22Rv1 (cell line): ENCODE measurements around the gene TXK.

Experiments used
- H3K27ac ChIP-seq: fragments of 450-650 bp; 2 replicates; pipeline ENCODE4 v1.5.1; 2017
- ZFX ChIP-seq: fragments of 450-650 bp; IDR thresholded peaks from 2 replicates; pipeline ENCODE4 v1.6.1; 2017; ENCODE audit warnings: antibody characterized with exemption, borderline replicate concordance
- TF ChIP-seq, protein P1 (sequence below): fragments of 450-650 bp; IDR thresholded peaks from 2 replicates; pipeline ENCODE4 v1.5.1; 2017; ENCODE audit warnings: mild to moderate bottlenecking

Gene TXK

DNA sequence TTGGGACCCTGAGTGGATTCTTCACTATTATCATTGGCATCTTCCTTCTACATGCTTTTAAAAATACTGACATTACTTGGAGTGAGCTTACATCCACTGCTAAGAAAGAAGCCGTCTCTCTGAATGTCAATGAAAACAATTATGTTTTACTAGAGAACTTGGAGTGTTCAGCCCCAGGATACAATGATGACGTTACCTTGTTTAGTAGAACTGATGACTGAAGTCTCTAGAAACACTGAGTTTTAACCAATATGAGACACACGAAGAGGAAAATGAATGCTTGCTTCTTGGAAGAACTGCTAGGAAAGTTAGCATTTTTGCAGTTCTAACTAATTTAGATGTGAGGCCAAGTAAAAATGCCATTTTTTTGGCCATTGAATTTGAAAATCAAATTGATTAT, 98.1 kb downstream of the TXK start:
- TF ChIP-seq, protein P1, sequence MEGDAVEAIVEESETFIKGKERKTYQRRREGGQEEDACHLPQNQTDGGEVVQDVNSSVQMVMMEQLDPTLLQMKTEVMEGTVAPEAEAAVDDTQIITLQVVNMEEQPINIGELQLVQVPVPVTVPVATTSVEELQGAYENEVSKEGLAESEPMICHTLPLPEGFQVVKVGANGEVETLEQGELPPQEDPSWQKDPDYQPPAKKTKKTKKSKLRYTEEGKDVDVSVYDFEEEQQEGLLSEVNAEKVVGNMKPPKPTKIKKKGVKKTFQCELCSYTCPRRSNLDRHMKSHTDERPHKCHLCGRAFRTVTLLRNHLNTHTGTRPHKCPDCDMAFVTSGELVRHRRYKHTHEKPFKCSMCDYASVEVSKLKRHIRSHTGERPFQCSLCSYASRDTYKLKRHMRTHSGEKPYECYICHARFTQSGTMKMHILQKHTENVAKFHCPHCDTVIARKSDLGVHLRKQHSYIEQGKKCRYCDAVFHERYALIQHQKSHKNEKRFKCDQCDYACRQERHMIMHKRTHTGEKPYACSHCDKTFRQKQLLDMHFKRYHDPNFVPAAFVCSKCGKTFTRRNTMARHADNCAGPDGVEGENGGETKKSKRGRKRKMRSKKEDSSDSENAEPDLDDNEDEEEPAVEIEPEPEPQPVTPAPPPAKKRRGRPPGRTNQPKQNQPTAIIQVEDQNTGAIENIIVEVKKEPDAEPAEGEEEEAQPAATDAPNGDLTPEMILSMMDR: no peak
- no peak for TF ChIP-seq ZFX

DNA sequence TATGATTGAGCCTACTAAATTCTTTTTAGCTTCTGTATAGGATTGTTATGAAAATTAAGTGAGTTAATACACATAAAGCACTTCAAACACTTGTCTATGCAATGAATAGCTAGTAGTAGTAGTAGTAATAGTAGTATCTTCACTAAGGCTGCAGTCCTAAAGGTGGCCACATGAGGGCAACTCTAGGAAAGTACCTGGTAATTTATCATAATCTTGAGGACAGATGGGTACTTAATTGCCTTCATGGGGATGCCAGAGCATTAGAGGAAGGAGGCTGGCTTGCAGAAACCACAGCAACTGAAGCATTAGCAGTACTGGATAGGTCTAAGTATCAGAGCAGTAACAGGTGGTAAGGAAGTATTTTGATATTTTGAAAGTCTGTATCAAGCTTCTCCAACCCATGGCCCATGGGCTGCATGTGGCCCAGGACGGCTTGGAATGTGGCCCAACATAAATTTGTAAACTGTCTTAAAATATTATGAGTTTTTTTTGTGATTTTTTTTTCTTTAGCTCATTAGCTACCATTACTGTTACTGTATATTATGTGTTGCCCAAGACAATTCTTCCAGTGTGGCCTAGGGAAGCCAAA, 100.1 kb downstream of the TXK start:
- H3K27ac ChIP-seq: no peak overlapping the region

More for the DNA sequence above, 98.1 kb downstream of the TXK start:
- H3K27ac ChIP-seq: no peak overlapping the region

DNA sequence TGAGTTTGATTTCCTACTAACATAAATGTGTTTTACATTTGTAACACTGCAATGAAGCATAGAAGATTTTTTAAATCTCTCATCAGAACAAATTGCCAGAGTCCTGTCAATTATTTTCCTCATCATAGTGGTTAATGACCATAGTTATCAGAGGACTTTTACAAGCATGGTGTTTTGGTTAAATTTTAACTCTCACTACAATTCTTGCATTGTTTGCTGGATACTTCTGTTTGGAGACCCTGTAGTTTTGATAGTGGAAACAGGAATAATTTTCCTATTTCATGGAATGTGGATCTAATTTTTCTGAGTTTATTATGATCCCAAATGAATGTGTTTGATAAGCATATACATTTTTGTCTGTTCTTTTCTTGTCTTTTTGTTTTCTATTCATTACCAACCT, 100.6 kb downstream of the TXK start:
- TF ChIP-seq, protein P1: no peak
- TF ChIP-seq ZFX: no peak
- no peak overlapping the region for H3K27ac ChIP-seq

More for the DNA sequence above, 100.1 kb downstream of the TXK start:
- no peak for TF ChIP-seq ZFX
- TF ChIP-seq, protein P1: peak; percentile 72

DNA sequence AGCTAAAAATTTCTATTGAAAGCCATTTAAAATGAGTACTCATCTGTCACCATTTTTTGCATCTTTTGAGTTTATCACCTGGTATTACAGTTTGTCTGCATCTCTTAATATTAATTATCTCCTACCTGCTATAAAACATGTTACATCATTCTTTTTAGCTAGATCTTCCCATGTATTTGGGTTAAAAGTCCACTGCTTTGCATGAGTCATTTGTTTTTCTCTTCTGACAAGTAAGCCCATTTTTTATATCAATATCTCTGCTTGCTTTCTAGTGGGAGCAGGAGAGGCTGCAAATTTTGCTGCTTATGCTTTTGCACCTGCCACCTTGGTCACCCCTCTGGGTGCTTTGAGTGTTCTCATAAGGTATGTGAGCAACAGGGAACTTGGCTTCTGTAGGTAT, 101.3 kb downstream of the TXK start:
- no peak for TF ChIP-seq ZFX
- TF ChIP-seq, protein P1: no peak
- H3K27ac ChIP-seq: no peak overlapping the region

DNA sequence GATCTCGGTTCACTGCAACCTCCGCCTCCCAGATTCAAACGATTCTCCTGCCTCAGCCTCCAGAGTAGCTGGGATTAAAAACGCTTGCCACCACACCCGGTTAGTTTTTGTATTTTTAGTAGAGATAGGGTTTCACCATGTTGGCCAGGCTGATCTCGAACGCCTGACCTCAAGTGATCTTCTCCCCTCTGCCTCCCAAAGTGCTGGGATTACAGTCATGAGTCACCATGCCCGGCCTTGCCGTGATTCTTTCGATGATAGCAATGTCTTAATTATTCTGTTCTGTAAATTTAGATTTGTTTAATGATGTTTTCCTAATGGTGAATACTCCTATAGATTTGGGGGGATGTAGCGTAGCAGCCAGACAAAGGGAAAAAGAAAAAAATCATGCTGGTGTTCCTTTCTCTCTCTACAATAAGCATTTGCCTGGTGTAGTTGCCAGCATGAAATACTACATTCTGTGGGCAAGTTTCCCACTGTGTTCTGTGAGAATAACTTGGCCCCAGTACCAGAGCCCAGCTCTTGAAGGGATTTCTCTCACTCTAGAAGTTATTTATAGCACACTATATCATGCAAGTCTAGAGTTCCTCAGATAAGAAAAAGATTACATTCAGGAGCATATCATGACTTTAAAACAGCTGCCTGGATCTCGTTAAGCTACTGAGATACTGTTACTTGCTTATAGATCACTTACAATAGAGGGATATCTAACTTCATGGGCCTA, 102.1 kb downstream of the TXK start:
- H3K27ac ChIP-seq: no peak overlapping the region
- TF ChIP-seq ZFX: no peak
- TF ChIP-seq, protein P1: no peak

DNA sequence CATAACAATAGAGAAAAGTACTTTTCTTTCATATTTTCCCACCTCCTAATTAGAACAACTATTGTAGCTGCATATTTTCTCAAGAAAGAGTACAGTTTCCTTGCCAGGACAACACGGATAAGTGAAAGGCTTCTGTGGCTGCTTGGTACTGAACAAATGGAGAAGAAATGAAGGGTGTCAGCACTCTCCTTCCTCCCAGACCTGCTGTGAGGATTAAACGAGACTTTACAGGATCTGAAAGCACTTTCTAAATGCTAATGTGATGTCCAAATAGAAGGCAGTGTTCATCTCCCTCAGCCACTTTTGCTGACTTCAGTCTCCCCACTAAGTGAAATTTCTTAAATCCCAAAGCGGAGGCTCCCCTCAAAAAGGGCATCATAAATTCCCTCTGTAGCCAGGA, 103.6 kb downstream of the TXK start:
- no peak overlapping the region for H3K27ac ChIP-seq
- no peak for TF ChIP-seq ZFX
- TF ChIP-seq, protein P1: no peak

DNA sequence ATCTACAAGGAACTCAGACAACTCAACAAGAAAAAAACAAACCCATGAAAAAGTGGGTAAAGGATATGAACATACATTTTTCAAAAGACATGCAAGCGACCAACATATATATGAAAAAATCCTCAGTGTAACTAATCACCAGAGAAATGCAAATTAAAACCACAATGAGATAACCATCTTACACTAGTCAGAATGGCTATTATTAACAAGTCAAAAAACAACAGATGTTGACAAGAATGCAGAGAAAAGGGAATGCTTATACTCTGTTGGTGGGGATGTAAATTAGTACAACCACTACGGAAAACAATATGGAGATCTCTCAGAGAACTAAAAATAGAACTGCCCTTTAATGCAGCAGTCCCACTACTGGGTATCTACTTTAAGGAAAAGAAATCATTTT, 105.4 kb downstream of the TXK start:
- H3K27ac ChIP-seq: no peak overlapping the region
- no peak for TF ChIP-seq ZFX
- TF ChIP-seq, protein P1: no peak
